Measurements from ENCODE around the gene CCDC174.

CCDC174 gene

GRCh38 chr3:14674841-14675240 lies 23.3 kb downstream of the CCDC174 start, which contains the start of gene C3orf20:
Gene C3orf20 (plus strand): TSS chr3:14675141. CDS start chr3:14682714, 7,573 bp downstream.
- Histone ChIP-seq H3K36me3 (ENCODE audit: control insufficient read depth in 2 of 2, insufficient read depth in 1 of 2, low read length in 2 of 2) (peaks cover 20 to 50% of the 10 kb centered on the region in 2 experiments; a peak in 2 of 3 replicates), H3K9me3 (ENCODE audit: control insufficient read depth, insufficient read depth, low read depth, low read length) (no peaks in the 10 kb centered on the region), H3K27ac (ENCODE audit: extremely low read depth, low read depth, low read length) (no peak within 1 kb of the TSS), H3K4me3 (ENCODE audit: low read depth, low read length) (no peak within 1 kb of the TSS), H3K4me1 (ENCODE audit: control insufficient read depth, insufficient read depth, low read length) (no peaks in the 10 kb centered on the region)
- no peak for TF ChIP-seq KLF17 (tag by site-specific recombination; IDR thresholded peaks at IDR 0.05)
- no peak for TF ChIP-seq ZNF266 (tag by site-specific recombination; IDR thresholded peaks at IDR 0.05; ENCODE audit: low read depth)
- no peak for TF ChIP-seq ZEB2 (tag by site-specific recombination; IDR thresholded peaks at IDR 0.05)
- TF ChIP-seq ZNF76 (tag by site-specific recombination; IDR thresholded peaks at IDR 0.05; ENCODE audit: borderline replicate concordance, low read depth), result no peak
- TF ChIP-seq KLF8 (tag by site-specific recombination; IDR thresholded peaks at IDR 0.05), result no peak
- TF ChIP-seq ZNF341 (tag by site-specific recombination; IDR thresholded peaks at IDR 0.05; ENCODE audit: low read depth), result no peak
- no peak for TF ChIP-seq ZNF639 (tag by site-specific recombination; IDR thresholded peaks at IDR 0.05)
- no peak for TF ChIP-seq ZNF366 (tag by site-specific recombination; conservative IDR thresholded peaks at IDR 0.05)
- TF ChIP-seq ZNF37A (tag by site-specific recombination; IDR thresholded peaks at IDR 0.05), result no peak
- no peak for TF ChIP-seq SALL2 (tag by site-specific recombination; IDR thresholded peaks at IDR 0.05; ENCODE audit: borderline replicate concordance)
- TF ChIP-seq ZNF132 (tag by site-specific recombination; IDR thresholded peaks at IDR 0.05; ENCODE audit: borderline replicate concordance), result no peak
- TF ChIP-seq ZNF596 (tag by site-specific recombination; IDR thresholded peaks at IDR 0.05), result no peak
- no peak for TF ChIP-seq ZNF747 (tag by site-specific recombination; IDR thresholded peaks at IDR 0.05)
- no peak for TF ChIP-seq ZNF239 (tag by site-specific recombination; IDR thresholded peaks at IDR 0.05)
- CTCF ChIA-PET, result interaction anchor here (0.6 to 5.1 kb wide), 7 partner anchors 20 to 246 kb away, joined by 3 to 41 read pairs (median 4); no protein-coding TSS in a partner anchor
- POLR2A ChIA-PET, result no interaction called here

GRCh38 chr3:14676881-14677280 lies 25.3 kb downstream of the CCDC174 start:
- Histone ChIP-seq H3K4me3 (ENCODE audit: low read depth, low read length) (no peak overlapping the region), H3K36me3 (ENCODE audit: control insufficient read depth in 2 of 2, insufficient read depth in 1 of 2, low read length in 2 of 2) (peaks cover 3 to 30% of the 10 kb centered on the region in 2 experiments; a peak in 2 of 3 replicates), H3K9me3 (ENCODE audit: control insufficient read depth, insufficient read depth, low read depth, low read length) (no peaks in the 10 kb centered on the region), H3K4me1 (ENCODE audit: control insufficient read depth, insufficient read depth, low read length) (no peaks in the 10 kb centered on the region), H3K27ac (ENCODE audit: extremely low read depth, low read depth, low read length) (no peak overlapping the region)
- TF ChIP-seq ZNF654 (tag by site-specific recombination; IDR thresholded peaks at IDR 0.05; ENCODE audit: low read depth) (no peak), ZBTB17 (tag by site-specific recombination; IDR thresholded peaks at IDR 0.05) (peak; percentile 22; the same call in 1 of the 2 replicates)
- POLR2A ChIA-PET, result no interaction called here
- CTCF ChIA-PET, result interaction anchor here (1.1 to 3.5 kb wide), 3 partner anchors 9 to 244 kb away, joined by 3 to 20 read pairs (median 4); no protein-coding TSS in a partner anchor

GRCh38 chr3:14678015-14678503 lies 26.5 kb downstream of the CCDC174 start:
- Histone ChIP-seq H3K4me1 (ENCODE audit: control insufficient read depth, insufficient read depth, low read length) (no peaks in the 10 kb centered on the region), H3K9me3 (ENCODE audit: control insufficient read depth, insufficient read depth, low read depth, low read length) (no peaks in the 10 kb centered on the region), H3K36me3 (ENCODE audit: control insufficient read depth in 2 of 2, insufficient read depth in 1 of 2, low read length in 2 of 2) (peaks cover 0 to 19% of the 10 kb centered on the region in 2 experiments; a peak in 1 of 3 replicates), H3K4me3 (ENCODE audit: low read depth, low read length) (no peak overlapping the region), H3K27ac (ENCODE audit: extremely low read depth, low read depth, low read length) (no peak overlapping the region)
- TF ChIP-seq KLF17 (tag by site-specific recombination; IDR thresholded peaks at IDR 0.05) (no peak), ZNF391 (tag by site-specific recombination; IDR thresholded peaks at IDR 0.05; ENCODE audit: borderline replicate concordance, low read depth) (no peak), ZNF423 (tag by site-specific recombination; IDR thresholded peaks at IDR 0.05) (no peak), ZNF433 (tag by site-specific recombination; IDR thresholded peaks at IDR 0.05; ENCODE audit: low read depth) (no peak), ZNF202 (tag by site-specific recombination; IDR thresholded peaks at IDR 0.05; ENCODE audit: borderline replicate concordance) (no peak), ZNF510 (tag by site-specific recombination; IDR thresholded peaks at IDR 0.05; ENCODE audit: insufficient replicate concordance) (no peak), ZNF621 (tag by site-specific recombination; IDR thresholded peaks at IDR 0.05) (no peak), SCRT1 (tag by site-specific recombination; IDR thresholded peaks at IDR 0.05; ENCODE audit: borderline replicate concordance) (no peak)
- ChIA-PET CTCF (interaction anchor here (0.6 to 3.5 kb wide), 2 partner anchors 103 to 929 kb away, joined by 4 to 20 read pairs; no protein-coding TSS in a partner anchor), POLR2A (no interaction called here)

Measured in HEK293 (cell line).